ENCODE measurements around the gene NFIB. TPM values are rescaled to one million over a fixed set of nuclear protein-coding genes. Genes with fewer than 3 reads are reported as not detected.

NFIB gene
- total and polyA plus RNA-seq, 5 donors, result 22.5 to 143 (median 134) TPM

- Histone ChIP-seq H3K4me3 (ENCODE audit: low read length) (no peak overlapping the region), H3K4me1 (ENCODE audit: control insufficient read depth, insufficient read depth, low read length) (no peaks in the 10 kb centered on the region), H3K27me3 (ENCODE audit: control insufficient read depth, insufficient read depth) (no peaks in the 10 kb centered on the region), H3K9me3 (ENCODE audit: control insufficient read depth, low read length) (no peaks in the 10 kb centered on the region), H3K27ac (ENCODE audit: low read length) (no peak overlapping the region)
- WGBS, result 85% methylated on average over 11 of the region's 11 CpGs
- intact Hi-C loops (cut with DNase I), result no loop called here
- ATAC-seq (no peak), DNase-seq (no peak)
These were observed 182.4 kb downstream of the NFIB start for GRCh38 chr9:14131356-14132088.

- DNase-seq, result no peak
These were observed 186.3 kb downstream of the NFIB start for GRCh38 chr9:14127656-14128055.

GRCh38 chr9:14119694-14120514 is 194.0 kb downstream of the NFIB start:
- no peak for DNase-seq
- Histone ChIP-seq H3K4me1 (ENCODE audit: control insufficient read depth, insufficient read depth, low read length) (no peaks in the 10 kb centered on the region), H3K27me3 (ENCODE audit: control insufficient read depth, insufficient read depth) (no peaks in the 10 kb centered on the region), H3K27ac (ENCODE audit: low read length) (no peak overlapping the region), H3K9me3 (ENCODE audit: control insufficient read depth, low read length) (no peaks in the 10 kb centered on the region), H3K4me3 (ENCODE audit: low read length) (no peak overlapping the region)
- intact Hi-C loops (cut with DNase I), result no loop called here
- no peak for ATAC-seq
- WGBS, result 80% methylated on average over 2 of the region's 2 CpGs

More at GRCh38 chr9:14127656-14128055, 186.3 kb downstream of the NFIB start:
- Histone ChIP-seq H3K4me3 (ENCODE audit: low read length) (no peak overlapping the region), H3K4me1 (ENCODE audit: control insufficient read depth, insufficient read depth, low read length) (no peaks in the 10 kb centered on the region), H3K27ac (ENCODE audit: low read length) (no peak overlapping the region), H3K27me3 (ENCODE audit: control insufficient read depth, insufficient read depth) (no peaks in the 10 kb centered on the region), H3K9me3 (ENCODE audit: control insufficient read depth, low read length) (no peaks in the 10 kb centered on the region)
- intact Hi-C loops (cut with DNase I), result no loop called here
- WGBS, result 93% methylated on average over 1 of the region's 1 CpG
- ATAC-seq, result no peak

- WGBS, result 91% methylated on average over 6 of the region's 6 CpGs
These were observed 201.7 kb downstream of the NFIB start for GRCh38 chr9:14112226-14112625.

DNA sequence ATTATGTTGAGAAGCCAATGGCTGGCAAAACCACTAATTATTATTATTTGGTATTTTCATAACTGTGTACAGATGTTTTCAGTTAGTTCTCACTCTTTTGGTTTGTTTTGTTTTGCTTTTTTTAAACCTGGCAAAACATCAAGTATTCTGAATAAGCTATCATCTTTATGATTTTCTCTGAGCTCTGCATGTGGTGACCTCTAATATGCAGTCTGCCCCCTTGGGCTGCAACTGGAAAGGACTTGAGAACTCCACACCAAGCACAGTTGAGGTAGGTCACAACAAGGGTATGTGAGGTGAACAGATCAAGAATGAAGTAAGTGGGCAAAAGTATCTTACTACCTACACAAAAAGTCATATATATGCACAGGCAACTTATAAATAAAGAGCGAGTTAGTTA is 202.2 kb downstream of the NFIB start:
- no peaks in the 10 kb centered on the region for H3K4me1 ChIP-seq (ENCODE audit: control insufficient read depth, insufficient read depth, low read length)
- H3K9me3 ChIP-seq (ENCODE audit: control insufficient read depth, low read length), result no peaks in the 10 kb centered on the region
- no peaks in the 10 kb centered on the region for H3K27me3 ChIP-seq (ENCODE audit: control insufficient read depth, insufficient read depth)
- no peak for DNase-seq
- WGBS, result 99% methylated on average over 1 of the region's 1 CpG
- H3K4me3 ChIP-seq (ENCODE audit: low read length), result no peak overlapping the region
- ATAC-seq, result no peak
- intact Hi-C loops (cut with DNase I), result no loop called here
- H3K27ac ChIP-seq (ENCODE audit: low read length), result no peak overlapping the region

More at GRCh38 chr9:14112226-14112625, 201.7 kb downstream of the NFIB start:
- Histone ChIP-seq H3K27ac (ENCODE audit: low read length) (no peak overlapping the region), H3K27me3 (ENCODE audit: control insufficient read depth, insufficient read depth) (no peaks in the 10 kb centered on the region), H3K4me3 (ENCODE audit: low read length) (no peak overlapping the region), H3K4me1 (ENCODE audit: control insufficient read depth, insufficient read depth, low read length) (no peaks in the 10 kb centered on the region), H3K9me3 (ENCODE audit: control insufficient read depth, low read length) (no peaks in the 10 kb centered on the region)
- DNase-seq, result no peak
- intact Hi-C loops (cut with DNase I), result no loop called here
- ATAC-seq, result no peak

DNA sequence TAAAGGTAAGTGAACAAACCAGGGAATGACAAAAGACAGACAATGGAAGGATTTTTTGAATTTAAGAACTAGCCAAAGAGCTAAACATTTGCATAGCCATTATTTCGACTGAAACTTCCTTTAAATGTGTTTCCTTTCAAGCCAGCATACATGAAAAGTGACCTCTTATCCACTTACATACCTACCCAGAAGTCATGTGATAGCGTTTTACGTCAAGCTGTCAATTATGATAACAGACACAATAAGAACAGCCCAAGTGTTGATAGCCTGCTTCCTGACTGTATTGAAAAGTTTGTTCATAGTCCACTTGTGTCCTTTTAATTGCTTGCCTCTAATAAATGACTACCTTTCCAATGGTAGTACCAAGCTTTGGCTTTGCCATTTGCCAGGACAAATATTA is 206.0 kb downstream of the NFIB start:
- no peak for DNase-seq
- H3K4me1 ChIP-seq (ENCODE audit: control insufficient read depth, insufficient read depth, low read length), result no peaks in the 10 kb centered on the region
- H3K9me3 ChIP-seq (ENCODE audit: control insufficient read depth, low read length), result no peaks in the 10 kb centered on the region
- intact Hi-C loops (cut with DNase I), result loop anchor here in 1 of 4 donors (10.0 kb wide), 1 partner anchor 127 kb away; no protein-coding TSS in a partner anchor
- H3K4me3 ChIP-seq (ENCODE audit: low read length), result no peak overlapping the region
- peak; percentile 74 to 95 for ATAC-seq
- H3K27ac ChIP-seq (ENCODE audit: low read length), result no peak overlapping the region
- 47% methylated on average over 3 of the region's 3 CpGs for WGBS
- H3K27me3 ChIP-seq (ENCODE audit: control insufficient read depth, insufficient read depth), result no peaks in the 10 kb centered on the region

GRCh38 chr9:14107495-14107894 is 206.4 kb downstream of the NFIB start:
- Histone ChIP-seq H3K27ac (ENCODE audit: low read length) (no peak overlapping the region), H3K9me3 (ENCODE audit: control insufficient read depth, low read length) (no peaks in the 10 kb centered on the region), H3K4me3 (ENCODE audit: low read length) (no peak overlapping the region), H3K4me1 (ENCODE audit: control insufficient read depth, insufficient read depth, low read length) (no peaks in the 10 kb centered on the region), H3K27me3 (ENCODE audit: control insufficient read depth, insufficient read depth) (no peaks in the 10 kb centered on the region)
- intact Hi-C loops (cut with DNase I), result loop anchor here in 1 of 4 donors (10.0 kb wide), 1 partner anchor 127 kb away; no protein-coding TSS in a partner anchor
- peak in 1 of 2 donors; percentile 46 for ATAC-seq
- no peak for DNase-seq

DNA sequence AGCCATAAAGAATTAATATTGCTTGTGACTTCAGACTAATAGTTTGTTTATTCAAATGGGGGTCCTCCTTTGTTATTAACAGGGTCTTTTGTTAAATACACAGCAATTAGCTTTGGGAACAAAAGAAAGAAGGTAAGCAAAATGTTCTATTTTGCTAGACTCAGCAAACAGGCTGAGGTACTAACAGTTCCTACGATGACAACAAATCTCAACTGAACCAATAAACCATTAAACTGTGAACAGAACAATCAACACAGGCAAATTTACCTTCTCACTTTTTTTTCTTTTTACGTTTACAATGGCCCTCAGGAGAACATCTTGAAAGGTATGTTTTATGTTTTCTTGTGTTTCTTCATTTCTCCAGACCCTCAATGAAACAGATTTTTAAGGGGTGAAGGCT is 207.2 kb downstream of the NFIB start:
- ATAC-seq, result no peak
- H3K27ac ChIP-seq (ENCODE audit: low read length), result no peak overlapping the region

GRCh38 chr9:14104496-14104895 is 209.4 kb downstream of the NFIB start:
- Histone ChIP-seq H3K4me3 (ENCODE audit: low read length) (no peak overlapping the region), H3K9me3 (ENCODE audit: control insufficient read depth, low read length) (no peaks in the 10 kb centered on the region), H3K4me1 (ENCODE audit: control insufficient read depth, insufficient read depth, low read length) (no peaks in the 10 kb centered on the region), H3K27ac (ENCODE audit: low read length) (no peak overlapping the region), H3K27me3 (ENCODE audit: control insufficient read depth, insufficient read depth) (no peaks in the 10 kb centered on the region)
- WGBS, result 97% methylated on average over 3 of the region's 3 CpGs
- no peak for ATAC-seq
- intact Hi-C loops (cut with DNase I), result loop anchor here in 1 of 4 donors (10.0 kb wide), 1 partner anchor 130 kb away; no protein-coding TSS in a partner anchor
- DNase-seq, result no peak

More for the DNA sequence above, 207.2 kb downstream of the NFIB start:
- intact Hi-C loops (cut with DNase I), result loop anchor here in 1 of 4 donors (10.0 kb wide), 1 partner anchor 128 kb away; no protein-coding TSS in a partner anchor
- WGBS, result 90% methylated on average over 2 of the region's 2 CpGs
- no peak for DNase-seq
- H3K27me3 ChIP-seq (ENCODE audit: control insufficient read depth, insufficient read depth), result no peaks in the 10 kb centered on the region
- no peaks in the 10 kb centered on the region for H3K9me3 ChIP-seq (ENCODE audit: control insufficient read depth, low read length)
- no peaks in the 10 kb centered on the region for H3K4me1 ChIP-seq (ENCODE audit: control insufficient read depth, insufficient read depth, low read length)
- no peak overlapping the region for H3K4me3 ChIP-seq (ENCODE audit: low read length)

DNA sequence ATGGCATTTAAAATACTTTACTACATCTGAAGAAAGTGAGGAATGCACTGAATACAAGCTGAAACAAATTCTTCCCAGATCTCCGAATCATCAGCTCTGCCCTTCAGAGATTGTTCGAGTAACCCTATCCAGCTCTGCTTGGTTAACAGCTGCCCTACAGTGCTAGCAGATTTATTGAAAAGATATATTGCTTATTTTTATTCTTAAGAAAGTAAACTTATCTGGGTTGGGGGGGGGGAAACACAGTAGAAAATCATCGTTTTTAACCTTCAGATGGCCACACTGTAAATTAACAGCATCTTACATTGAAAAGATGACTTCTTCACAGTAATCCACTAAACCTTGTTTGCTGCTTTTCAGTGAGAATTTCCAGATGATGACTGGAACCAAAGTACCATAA is 210.8 kb downstream of the NFIB start:
- peak overlapping the region; percentile 40 for H3K4me3 ChIP-seq (ENCODE audit: low read length)
- no peak for DNase-seq
- no peaks in the 10 kb centered on the region for H3K27me3 ChIP-seq (ENCODE audit: control insufficient read depth, insufficient read depth)
- WGBS, result 19% methylated on average over 3 of the region's 3 CpGs
- peaks cover 3% of the 10 kb centered on the region for H3K4me1 ChIP-seq (ENCODE audit: control insufficient read depth, insufficient read depth, low read length)
- H3K27ac ChIP-seq (ENCODE audit: low read length), result no peak overlapping the region
- no peaks in the 10 kb centered on the region for H3K9me3 ChIP-seq (ENCODE audit: control insufficient read depth, low read length)
- intact Hi-C loops (cut with DNase I), result loop anchor here in 1 of 4 donors (10.0 kb wide), 1 partner anchor 132 kb away; no protein-coding TSS in a partner anchor
- no peak for ATAC-seq

DNA sequence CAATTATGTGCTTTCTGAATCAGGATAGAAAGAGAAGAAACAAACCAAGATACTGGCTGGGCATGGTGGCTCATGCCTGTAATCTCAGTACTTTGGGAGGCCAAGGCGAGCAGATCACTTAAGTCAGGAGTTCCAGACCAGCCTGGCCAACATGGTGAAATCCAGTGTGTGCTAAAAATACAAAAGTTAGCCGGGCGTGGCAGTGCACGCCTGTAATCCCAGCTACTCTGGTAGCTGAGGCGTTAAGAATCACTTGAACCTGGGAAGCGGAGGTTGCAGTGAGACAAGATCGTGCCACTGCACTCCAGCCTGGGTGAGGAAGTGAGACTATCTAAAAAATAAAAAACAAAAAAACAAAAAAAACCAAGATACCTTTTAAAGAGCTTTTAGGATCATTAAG is 214.2 kb downstream of the NFIB start:
- DNase-seq, result no peak
- WGBS, result 70% methylated on average over 7 of the region's 7 CpGs
- H3K9me3 ChIP-seq (ENCODE audit: control insufficient read depth, low read length), result no peaks in the 10 kb centered on the region
- intact Hi-C loops (cut with DNase I), result loop anchor here in 3 of 4 donors (5.0 to 10.0 kb wide), 5 partner anchors 135 to 655 kb away; partner anchors contain the start of gene NFIB (in 2 of the 3)
- H3K27me3 ChIP-seq (ENCODE audit: control insufficient read depth, insufficient read depth), result no peaks in the 10 kb centered on the region
- no peak overlapping the region for H3K4me3 ChIP-seq (ENCODE audit: low read length)
- peaks cover 3% of the 10 kb centered on the region for H3K4me1 ChIP-seq (ENCODE audit: control insufficient read depth, insufficient read depth, low read length)
- ATAC-seq, result no peak
- H3K27ac ChIP-seq (ENCODE audit: low read length), result no peak overlapping the region
